BLaER1 (cell line): ENCODE results near the gene SLC31A1.

Experiments used
- H3K27ac ChIP-seq: shearing (Covaris generic); formaldehyde crosslinking; 2 replicates; pipeline ENCODE4 v1.8.1; 2022
- H3K27me3 ChIP-seq: shearing (Covaris generic); formaldehyde crosslinking; 2 replicates; pipeline ENCODE4 v1.8.1; 2022
- H3K36me3 ChIP-seq: shearing (Covaris generic); formaldehyde crosslinking; 2 replicates; pipeline ENCODE4 v1.8.1; 2022
- H3K4me1 ChIP-seq: shearing (Covaris generic); formaldehyde crosslinking; 2 replicates; pipeline ENCODE4 v1.8.1; 2022
- H3K4me2 ChIP-seq: shearing (Covaris generic); formaldehyde crosslinking; 2 replicates; pipeline ENCODE4 v1.8.1; 2022
- H3K4me3 ChIP-seq: shearing (Covaris generic); formaldehyde crosslinking; 2 replicates; pipeline ENCODE4 v1.8.1; 2022
- H3K9ac ChIP-seq: shearing (Covaris generic); formaldehyde crosslinking; 2 replicates; pipeline ENCODE4 v1.8.1; 2022
- H3K9me3 ChIP-seq: shearing (Covaris generic); formaldehyde crosslinking; 2 replicates; pipeline ENCODE4 v1.8.1; 2022
- H4K20me1 ChIP-seq: shearing (Covaris generic); formaldehyde crosslinking; 2 replicates; pipeline ENCODE4 v1.8.1; 2022
- Cebpa-rat ChIP-seq: shearing (Covaris generic); IDR thresholded peaks from 2 replicates; pipeline ENCODE4 v1.8.1; 2022

The SLC31A1 gene

DNA sequence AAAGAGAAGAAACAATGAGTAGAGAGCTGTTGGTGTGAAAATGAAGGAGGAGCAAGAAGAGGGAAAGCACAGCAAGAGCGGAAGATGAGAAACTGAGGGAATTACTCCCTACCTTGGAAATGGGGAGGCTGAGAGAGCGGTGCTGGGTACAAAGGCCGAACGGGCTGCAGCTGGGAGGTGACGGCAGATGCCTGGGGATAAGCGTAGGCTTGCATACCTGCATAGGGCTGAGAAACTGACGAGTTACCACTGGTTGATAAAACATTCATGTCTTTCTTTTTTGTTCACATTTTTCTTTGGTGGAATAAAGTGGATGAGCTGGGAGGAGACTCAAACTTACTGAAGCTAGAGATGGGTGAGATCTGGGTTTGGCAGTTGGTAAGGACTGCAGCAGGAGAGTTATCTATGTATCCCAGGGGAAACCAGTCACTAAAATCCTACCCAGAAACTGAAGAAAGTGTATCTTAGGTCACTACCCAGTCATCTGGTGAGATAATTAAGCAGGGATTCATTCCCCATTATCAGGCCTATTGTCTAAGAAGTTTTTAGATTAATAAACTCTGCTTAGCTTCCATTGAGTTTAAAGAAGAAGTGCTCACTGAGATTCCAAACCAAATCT lies 35.1 kb upstream of the SLC31A1 start:
- Histone ChIP-seq H3K9ac (no peak overlapping the region), H3K4me3 (no peak overlapping the region), H3K27ac (no peak overlapping the region), H4K20me1 (no peaks in the 10 kb centered on the region), H3K9me3 (no peaks in the 10 kb centered on the region), H3K4me1 (no peaks in the 10 kb centered on the region), H3K36me3 (peaks cover 93% of the 10 kb centered on the region), H3K4me2 (no peak overlapping the region), H3K27me3 (no peaks in the 10 kb centered on the region)
- TF ChIP-seq Cebpa-rat: no peak

DNA sequence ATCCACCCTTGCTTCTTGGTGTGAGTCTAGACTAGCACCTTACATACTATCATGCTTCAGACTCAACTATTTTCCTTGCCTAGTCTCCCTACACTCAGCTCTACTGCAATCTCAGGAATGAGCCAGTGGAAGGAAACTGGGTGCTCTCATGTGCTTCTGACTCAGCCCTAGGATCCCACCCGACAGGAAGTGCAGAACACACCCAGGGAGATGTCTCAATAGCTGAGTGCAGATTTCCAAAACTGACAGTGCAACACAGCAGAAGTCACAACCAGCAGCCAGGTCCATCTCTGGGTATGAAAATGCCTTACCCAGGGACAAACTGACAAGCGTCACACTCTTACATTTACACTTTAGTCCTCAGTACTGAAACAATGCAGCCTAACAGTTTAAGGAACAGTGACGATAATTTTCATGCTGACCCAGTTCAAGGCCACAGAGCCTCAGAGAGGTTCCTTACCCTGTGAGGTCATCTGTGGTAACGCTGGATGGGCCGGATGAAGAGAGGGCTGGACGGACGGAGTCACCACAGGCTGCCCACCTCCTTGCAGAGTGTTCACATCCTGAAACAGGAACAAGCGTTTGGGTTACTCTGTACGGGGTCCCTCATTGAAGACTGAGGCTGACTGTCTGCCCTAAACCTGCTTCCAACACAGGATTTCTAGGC lies 33.3 kb upstream of the SLC31A1 start:
- no peak overlapping the region for H3K27ac ChIP-seq
- H3K4me3 ChIP-seq: no peak overlapping the region
- peaks cover 91% of the 10 kb centered on the region for H3K36me3 ChIP-seq
- no peak for TF ChIP-seq Cebpa-rat
- H4K20me1 ChIP-seq: peaks cover 2% of the 10 kb centered on the region; the same call in 1 of the 2 replicates
- H3K9ac ChIP-seq: no peak overlapping the region
- no peaks in the 10 kb centered on the region for H3K9me3 ChIP-seq
- no peaks in the 10 kb centered on the region for H3K27me3 ChIP-seq
- no peaks in the 10 kb centered on the region for H3K4me1 ChIP-seq
- no peak overlapping the region for H3K4me2 ChIP-seq

DNA sequence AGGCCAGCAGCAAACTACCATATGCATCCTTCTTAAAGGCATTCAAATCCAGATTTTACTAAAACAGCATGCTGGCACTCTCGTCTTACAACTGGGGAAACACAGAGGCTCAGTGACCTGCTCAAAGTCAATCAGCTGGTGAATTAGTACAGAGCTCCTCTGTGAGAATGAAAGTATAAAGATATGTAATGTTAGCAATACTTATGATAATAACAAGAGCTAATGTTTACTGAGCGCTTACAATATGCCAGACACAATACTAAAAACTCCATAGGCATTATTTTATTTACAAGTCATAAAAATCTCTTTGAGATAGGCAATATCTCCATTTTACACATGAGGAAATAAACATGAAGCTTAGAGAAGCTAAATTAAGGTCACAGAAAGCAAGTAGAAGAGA lies 28.9 kb upstream of the SLC31A1 start:
- Histone ChIP-seq H3K4me1 (no peaks in the 10 kb centered on the region), H3K4me2 (no peak overlapping the region), H4K20me1 (peaks cover 5% of the 10 kb centered on the region; the same call in 1 of the 2 replicates), H3K36me3 (peaks cover 85% of the 10 kb centered on the region), H3K27ac (no peak overlapping the region), H3K27me3 (no peaks in the 10 kb centered on the region), H3K9me3 (no peaks in the 10 kb centered on the region), H3K9ac (no peak overlapping the region), H3K4me3 (no peak overlapping the region)
- TF ChIP-seq Cebpa-rat: no peak

DNA sequence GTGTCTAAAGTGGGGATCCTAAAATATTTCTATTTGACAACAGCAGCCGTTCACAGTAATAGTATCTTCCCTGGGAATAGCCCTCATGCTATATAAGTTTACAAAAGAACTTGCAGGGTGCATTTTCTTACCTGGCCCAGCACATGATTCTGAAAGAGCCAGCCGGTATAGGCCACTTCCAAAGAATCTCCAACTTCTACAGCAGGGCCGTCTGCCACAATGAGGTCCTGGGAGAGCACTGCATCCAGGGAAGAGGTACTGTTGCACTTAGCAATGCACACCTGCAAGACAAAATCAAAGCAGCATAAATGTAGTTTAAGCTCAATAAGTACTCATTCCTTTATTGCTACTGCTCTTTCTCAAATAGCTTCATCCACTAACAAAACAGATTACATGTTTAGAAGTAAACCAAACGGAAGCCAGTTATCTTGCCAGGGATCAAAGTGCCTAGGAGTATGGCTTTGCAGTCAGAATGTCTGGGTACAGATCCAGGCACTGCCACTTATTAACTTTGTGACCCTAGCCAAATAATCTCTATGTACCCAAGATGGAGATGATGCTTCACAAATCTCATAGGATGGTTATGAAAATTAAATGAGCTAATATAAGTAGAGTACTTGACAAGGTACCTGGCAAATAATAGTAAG lies 21.5 kb upstream of the SLC31A1 start:
- H3K9me3 ChIP-seq: no peaks in the 10 kb centered on the region
- H4K20me1 ChIP-seq: no peaks in the 10 kb centered on the region
- H3K27me3 ChIP-seq: no peaks in the 10 kb centered on the region
- H3K4me3 ChIP-seq: no peak overlapping the region
- H3K9ac ChIP-seq: no peak overlapping the region
- no peak overlapping the region for H3K4me2 ChIP-seq
- no peak overlapping the region for H3K27ac ChIP-seq
- TF ChIP-seq Cebpa-rat: no peak
- peaks cover 98% of the 10 kb centered on the region for H3K36me3 ChIP-seq
- no peaks in the 10 kb centered on the region for H3K4me1 ChIP-seq

DNA sequence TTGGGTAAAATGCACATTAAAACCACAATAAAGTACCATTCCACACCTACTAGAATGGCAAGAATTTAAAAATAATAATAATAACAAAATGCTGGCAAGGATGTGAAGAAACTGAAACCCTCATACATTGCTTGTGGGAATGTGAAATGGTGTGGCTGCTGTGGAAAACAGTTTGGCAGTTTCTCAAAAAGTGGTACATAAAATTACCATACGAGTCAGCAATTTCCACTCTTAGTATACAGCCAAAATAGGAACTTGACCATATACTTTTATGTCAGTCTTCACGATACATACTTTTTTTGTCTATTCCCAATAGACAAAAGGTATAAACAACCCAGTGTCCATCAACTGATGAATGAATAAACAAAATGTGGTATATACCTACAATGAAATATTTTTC lies 15.9 kb upstream of the SLC31A1 start:
- Histone ChIP-seq H3K27me3 (no peaks in the 10 kb centered on the region), H3K36me3 (peaks cover 97% of the 10 kb centered on the region), H4K20me1 (peaks cover 8% of the 10 kb centered on the region; the same call in 1 of the 2 replicates), H3K9ac (no peak overlapping the region), H3K4me2 (no peak overlapping the region), H3K27ac (no peak overlapping the region), H3K4me3 (no peak overlapping the region), H3K9me3 (no peaks in the 10 kb centered on the region), H3K4me1 (no peaks in the 10 kb centered on the region)
- no peak for TF ChIP-seq Cebpa-rat

DNA sequence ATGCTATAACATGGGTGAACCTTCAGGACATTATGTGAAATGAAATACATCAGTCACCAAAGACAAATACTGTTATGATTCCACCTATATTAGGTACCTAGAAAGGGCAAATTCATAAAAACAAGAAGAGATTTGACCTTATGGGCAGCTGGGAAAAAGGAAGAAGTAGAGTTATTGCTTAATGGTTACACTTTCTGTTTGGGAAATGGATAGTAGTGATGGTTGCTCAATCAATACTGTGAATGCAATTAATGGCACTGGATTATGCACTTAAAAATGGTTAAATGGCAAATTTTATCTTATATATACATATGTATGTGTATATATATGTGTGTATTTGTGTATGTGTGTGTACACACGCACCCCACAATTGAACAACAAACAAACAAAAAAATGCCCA lies 15.5 kb upstream of the SLC31A1 start:
- no peak overlapping the region for H3K27ac ChIP-seq
- H3K9ac ChIP-seq: no peak overlapping the region
- H3K36me3 ChIP-seq: peaks cover 98% of the 10 kb centered on the region
- H4K20me1 ChIP-seq: peaks cover 8% of the 10 kb centered on the region; the same call in 1 of the 2 replicates
- no peak overlapping the region for H3K4me3 ChIP-seq
- no peak for TF ChIP-seq Cebpa-rat
- H3K4me2 ChIP-seq: no peak overlapping the region
- H3K4me1 ChIP-seq: no peaks in the 10 kb centered on the region
- H3K27me3 ChIP-seq: no peaks in the 10 kb centered on the region
- H3K9me3 ChIP-seq: no peaks in the 10 kb centered on the region

DNA sequence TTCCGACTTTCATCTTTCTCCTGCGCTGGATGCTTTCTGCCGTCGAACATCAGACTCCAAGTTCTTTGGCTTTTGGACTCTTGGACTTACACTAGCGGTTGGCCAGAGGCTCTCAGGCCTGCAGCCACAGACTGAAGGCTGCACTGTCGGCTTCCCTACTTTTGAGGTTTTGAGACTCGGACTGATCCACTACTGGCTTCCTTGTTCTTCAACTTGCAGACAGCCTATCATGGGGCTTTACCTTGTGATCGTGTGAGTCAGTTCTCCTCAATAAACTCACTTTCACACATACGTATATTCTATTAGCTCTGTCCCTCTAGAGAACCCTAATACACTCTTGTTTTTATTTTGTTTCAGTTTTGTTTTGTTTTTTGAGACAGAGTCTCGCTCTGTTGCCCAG lies 10.5 kb upstream of the SLC31A1 start:
- H4K20me1 ChIP-seq: peaks cover 42% of the 10 kb centered on the region
- H3K9ac ChIP-seq: no peak overlapping the region
- peaks cover 94% of the 10 kb centered on the region for H3K36me3 ChIP-seq
- no peak overlapping the region for H3K4me2 ChIP-seq
- H3K4me3 ChIP-seq: no peak overlapping the region
- no peak overlapping the region for H3K27ac ChIP-seq
- peaks cover 9% of the 10 kb centered on the region for H3K9me3 ChIP-seq
- no peaks in the 10 kb centered on the region for H3K27me3 ChIP-seq
- TF ChIP-seq Cebpa-rat: no peak
- H3K4me1 ChIP-seq: no peaks in the 10 kb centered on the region

DNA sequence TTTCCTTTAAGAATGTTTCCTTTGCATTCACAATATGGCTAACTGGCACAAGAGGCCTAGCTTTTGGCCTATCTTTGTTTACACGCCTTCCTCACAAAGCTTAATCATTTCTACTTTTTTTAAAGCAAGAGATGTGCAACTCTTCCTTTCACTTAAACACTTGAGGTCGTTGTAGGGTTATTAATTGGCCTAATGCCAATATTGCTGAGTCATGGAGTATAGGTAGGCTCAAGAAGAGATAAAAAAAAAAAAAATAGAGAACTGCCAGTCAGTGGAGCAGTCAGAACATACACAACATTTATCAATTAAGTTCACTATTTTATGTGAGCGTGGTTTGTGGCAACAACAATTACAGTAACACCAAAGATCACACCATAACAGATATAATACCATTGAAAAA lies 6.2 kb upstream of the SLC31A1 start:
- Histone ChIP-seq H3K9me3 (peaks cover 9% of the 10 kb centered on the region), H3K36me3 (peaks cover 64% of the 10 kb centered on the region), H3K4me2 (no peak overlapping the region), H3K27me3 (no peaks in the 10 kb centered on the region), H3K27ac (no peak overlapping the region), H3K4me3 (no peak overlapping the region), H3K4me1 (peaks cover 19% of the 10 kb centered on the region), H4K20me1 (peaks cover 62% of the 10 kb centered on the region; the same call in 1 of the 2 replicates), H3K9ac (no peak overlapping the region)
- TF ChIP-seq Cebpa-rat: no peak

DNA sequence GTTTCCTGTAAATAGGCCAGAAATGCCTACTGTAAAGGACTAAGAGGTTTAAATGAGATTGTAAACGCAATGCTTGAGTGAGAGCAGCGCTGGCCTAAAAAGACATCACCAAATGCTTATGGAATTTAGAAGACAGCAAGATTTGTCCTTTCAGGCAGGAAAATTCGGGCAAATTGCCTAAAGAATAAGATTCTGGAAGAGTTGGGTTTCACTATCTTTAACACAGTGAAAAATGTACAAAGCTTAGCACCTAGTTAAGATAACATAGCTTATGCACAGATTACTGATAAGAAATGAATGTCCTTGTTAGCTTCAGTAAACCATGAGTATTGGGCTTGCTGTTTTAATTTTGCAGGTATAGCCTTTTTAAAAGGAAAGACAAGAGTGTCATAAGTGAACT lies 4.9 kb upstream of the SLC31A1 start:
- Histone ChIP-seq H3K9me3 (peaks cover 9% of the 10 kb centered on the region), H3K36me3 (peaks cover 52% of the 10 kb centered on the region), H3K27ac (no peak overlapping the region), H3K4me1 (peaks cover 22% of the 10 kb centered on the region), H3K4me3 (no peak overlapping the region), H3K27me3 (no peaks in the 10 kb centered on the region), H3K9ac (no peak overlapping the region), H4K20me1 (peaks cover 63% of the 10 kb centered on the region; the same call in 1 of the 2 replicates), H3K4me2 (no peak overlapping the region)
- no peak for TF ChIP-seq Cebpa-rat
